HepG2 (cell line): ENCODE results near the gene PJA2. TPM values are rescaled to one million over a fixed set of nuclear protein-coding genes. Genes with fewer than 3 reads are reported as not detected.

Source experiments
- ATAC-seq: fragments of 200-7000 bp; cut with Tn5 transposase; 3 replicates; pipeline ENCODE4 v1.9.1; 2020; ENCODE audit warnings: mild to moderate bottlenecking, moderate library complexity
- BruUV-seq: library from RNA; stranded (reverse); fragments of 400-500 nt; replicated peaks from 2 replicates; lab custom pipeline; 2021; lab: Mats Ljungman, UMichigan
- CTCF ChIA-PET: fragments of 300-600 bp; formaldehyde crosslinking; extraction: SDS; loops from one replicate; lab custom pipeline; 2021; ENCODE audit warnings: low total read pairs, inconsistent platforms, low intra/inter-chr PET ratio; lab: Yijun Ruan, JAX
- POLR2A ChIA-PET: fragments of 350-600 bp; sonication (Branson Sonifier 250); formaldehyde crosslinking; loops from one replicate; lab custom pipeline; 2020; ENCODE audit warnings: antibody characterized with exemption, inconsistent platforms; lab: Yijun Ruan, JAX
- DNase-seq: peaks from one replicate; pipeline ENCODE4 v3.0.0-alpha.2; 2015; ENCODE audit warnings: low spot score
- FAIRE-seq: peaks from 3 replicates; lab custom pipeline; 2011; peaks lifted over from hg19 to GRCh38; lab: Jason Lieb, UNC
- H2AFZ ChIP-seq: one replicate; pipeline ENCODE4 v1.6.1; 2011; ENCODE audit warnings: low read length, inconsistent platforms
- H3K27ac ChIP-seq: fragments of 300-600 bp; 3 replicates; pipeline ENCODE4 v1.8.0; 2011; ENCODE audit warnings: mixed run types, mild to moderate bottlenecking, mixed read lengths, low read length, inconsistent platforms; ENCODE audit not compliant: insufficient read depth; ENCODE audit errors: extremely low read length
- H3K27me3 ChIP-seq, 2 experiments: fragments of 200-600 bp in 1 of 2; 2 replicates in 1 of 2; 3 replicates in 1 of 2; pipeline versions ENCODE4 v1.6.0 to v1.8.0; 2011; ENCODE audit warnings: low read length in 2 of 2, mild to moderate bottlenecking in 2 of 2, moderate library complexity in 2 of 2, inconsistent platforms in 1 of 2; ENCODE audit not compliant: insufficient read depth in 2 of 2, control insufficient read depth in 1 of 2
- H3K36me3 ChIP-seq, 2 experiments: fragments of 200-600 bp in 1 of 2; replicated peaks in 1 of 2; 2 replicates in 1 of 2; 3 replicates in 1 of 2; pipeline versions ENCODE4 v1.5.1 to v1.8.0; 2011; ENCODE audit warnings: low read length in 2 of 2, inconsistent platforms in 1 of 2; ENCODE audit not compliant: insufficient read depth in 2 of 2, control insufficient read depth in 1 of 2
- H3K4me1 ChIP-seq: 2 replicates; pipeline ENCODE4 v1.5.1; 2012; ENCODE audit warnings: low read length, inconsistent platforms; ENCODE audit not compliant: insufficient read depth
- H3K4me2 ChIP-seq: 2 replicates; pipeline ENCODE4 v1.6.0; 2011; ENCODE audit warnings: low read depth, low read length, inconsistent platforms
- H3K4me3 ChIP-seq, 3 experiments: fragments of 200-600 bp in 1 of 3; sonication (generic), shearing (Covaris generic) in 1 of 3; replicated peaks in 1 of 3; 2 replicates each; pipeline ENCODE4 v1.5.1; 2011 to 2016; ENCODE audit warnings: low read length in 3 of 3, inconsistent platforms in 2 of 3, low read depth in 2 of 3, mild to moderate bottlenecking in 2 of 3, control low read depth in 1 of 3, mixed read lengths in 1 of 3; ENCODE audit not compliant: insufficient read depth in 1 of 3
- H3K79me2 ChIP-seq: one replicate; pipeline ENCODE4 v1.6.1; 2011; ENCODE audit warnings: low read length, inconsistent platforms; ENCODE audit not compliant: insufficient read depth
- H3K9ac ChIP-seq: 2 replicates; pipeline ENCODE4 v1.6.0; 2011; ENCODE audit warnings: mild to moderate bottlenecking, low read depth, low read length, inconsistent platforms; ENCODE audit not compliant: insufficient read depth
- H3K9me3 ChIP-seq: 2 replicates; pipeline ENCODE4 v1.5.1; 2012; ENCODE audit warnings: mild to moderate bottlenecking, low read length
- H4K20me1 ChIP-seq: 2 replicates; pipeline ENCODE4 v1.6.0; 2011; ENCODE audit warnings: inconsistent platforms, mild to moderate bottlenecking, low read length, moderate library complexity; ENCODE audit not compliant: insufficient read depth
- HBP1 ChIP-seq: IDR thresholded peaks from 2 replicates; pipeline ENCODE4 v1.6.1; 2016; ENCODE audit warnings: low read depth, control low read depth
- NAIF1 ChIP-seq: sonication (generic); formaldehyde crosslinking; IDR thresholded peaks from 2 replicates; pipeline ENCODE4 v1.5.0; 2020; ENCODE audit warnings: mild to moderate bottlenecking, missing genetic modification reagents, borderline replicate concordance
- PRDM4 ChIP-seq: sonication (generic); formaldehyde crosslinking; IDR thresholded peaks from 2 replicates; pipeline ENCODE4 v1.9.0; 2021; ENCODE audit warnings: missing genetic modification reagents, borderline replicate concordance
- TBX3 ChIP-seq: fragments of 450-650 bp; IDR thresholded peaks from 2 replicates; pipeline ENCODE4 v1.6.1; 2017; ENCODE audit warnings: antibody characterized with exemption, mild to moderate bottlenecking, inconsistent platforms, borderline replicate concordance
- TFAP4 ChIP-seq: sonication (generic); IDR thresholded peaks from 2 replicates; pipeline ENCODE4 v1.6.1; 2016; ENCODE audit warnings: low read depth, borderline replicate concordance
- THRA ChIP-seq: sonication (generic); formaldehyde crosslinking; IDR thresholded peaks from 2 replicates; pipeline ENCODE4 v1.4.0; 2020; ENCODE audit warnings: missing genetic modification reagents, borderline replicate concordance
- U2AF2 ChIP-seq: fragments of 200-400 bp; formaldehyde crosslinking; IDR thresholded peaks from 2 replicates; pipeline ENCODE4 v1.6.1; 2017; ENCODE audit warnings: low read depth, mild to moderate bottlenecking, low read length
- USF2 ChIP-seq, 2 experiments: sonication (generic) in 1 of 2; formaldehyde crosslinking in 1 of 2; IDR thresholded peaks; 2 replicates each; pipeline versions ENCODE4 v1.5.1 to v1.6.1; 2011 to 2020; ENCODE audit warnings: borderline replicate concordance in 1 of 2, low read depth in 1 of 2, low read length in 1 of 2, mild to moderate bottlenecking in 1 of 2, missing genetic modification reagents in 1 of 2, moderate library complexity in 1 of 2
- ZHX1 ChIP-seq: sonication (generic); formaldehyde crosslinking; IDR thresholded peaks from 2 replicates; pipeline ENCODE4 v1.8.1; 2022; ENCODE audit warnings: low read depth, mild to moderate bottlenecking, missing genetic modification reagents
- ZNF335 ChIP-seq: sonication (generic); formaldehyde crosslinking; IDR thresholded peaks from 2 replicates; pipeline ENCODE4 v1.4.0; 2020; ENCODE audit warnings: missing genetic modification reagents
- ZNF564 ChIP-seq: sonication (generic); formaldehyde crosslinking; IDR thresholded peaks from 2 replicates; pipeline ENCODE4 v1.8.1; 2023; ENCODE audit warnings: mild to moderate bottlenecking, missing genetic modification reagents
- WGBS: methylation state at CpG from one replicate; pipeline ENCODE4 v1.1.6; 2017; ENCODE audit warnings: low lambda C conversion rate; 5-methylcytosine and 5-hydroxymethylcytosine counted together
- in situ Hi-C: cut with HindIII; loops from 2 replicates; pipeline ENCODE4 v1.10.0; 2017; ENCODE audit warnings: low pct_unique_long_range_greater_than_20kb; ENCODE audit not compliant: extremely low pct_ligation_motif_present
- intact Hi-C: fragments of 100-400 bp; cut with micrococcal nuclease; formaldehyde crosslinking; loops from one replicate; pipeline ENCODE4 v1.10.0; 2022; ENCODE audit not compliant: unreplicated experiment
- polyA plus RNA-seq, 8 experiments: library from polyadenylated mRNA; depleted of rRNA in 3 of 8; stranded (reverse) in 7 of 8; unstranded in 1 of 8; fragments of >200 nt; fragmentation: Illumina TruSeq in 4 of 8; extraction: Trizol in 4 of 8; gene quantifications; 2 replicates each; pipeline versions ENCODE4 v1.2.1 to v1.2.3, GENCODE V29; 2011 to 2016; ENCODE audit warnings: low read depth in 4 of 8, missing spikeins in 1 of 8, mixed read lengths in 1 of 8; ENCODE audit not compliant: insufficient read depth in 1 of 8
- total RNA-seq, 5 experiments: library from RNA; depleted of rRNA; stranded (reverse); fragments of >200 nt; fragmentation: Illumina TruSeq; extraction: Trizol; gene quantifications; 2 replicates each; pipeline ENCODE4 v1.2.3, GENCODE V29; 2016; ENCODE audit warnings: low read depth in 1 of 5

PJA2 gene
- total and polyA plus RNA-seq, 2 of the 13 experiments (the other 11 are each of a cell fraction or from before 2014, with no cell fraction given), result 39.4 to 41.4 TPM

- POLR2A ChIA-PET, result no interaction called here
- Histone ChIP-seq H3K4me2 (peak overlapping the region; percentile 69), H3K27me3 (no peaks in the 10 kb centered on the region; a peak in 1 of 5 replicates), H3K9me3 (peaks cover 3% of the 10 kb centered on the region; the same call in 1 of the 2 replicates), H3K4me1 (peaks cover 50% of the 10 kb centered on the region), H3K4me3 (peak overlapping the region in 2 of 3 experiments; percentile 10 to 98; a peak in 3 of 6 replicates), H3K79me2 (peaks cover 78% of the 10 kb centered on the region), H2AFZ (no peak overlapping the region), H4K20me1 (peaks cover 55% of the 10 kb centered on the region), H3K27ac (no peak overlapping the region), H3K36me3 (no peaks in the 10 kb centered on the region), H3K9ac (no peak overlapping the region)
- FAIRE-seq, result no peak
- in situ Hi-C loops, result no loop called here
- BruUV-seq, result no TSS peak
- 80% methylated on average over 1 of the region's 1 CpG for WGBS
- no peak for DNase-seq
- no peak for ATAC-seq
- CTCF ChIA-PET, result no interaction called here
- intact Hi-C loops, result loop anchor here (5.0 kb wide), 1 partner anchor 34 kb away; no protein-coding TSS in a partner anchor
- TF ChIP-seq PRDM4 (CRISPR knock-in tag), result no peak
- no peak for TF ChIP-seq ZHX1 (CRISPR knock-in tag)
- TF ChIP-seq NAIF1 (CRISPR knock-in tag), result no peak
- TF ChIP-seq ZNF564 (CRISPR knock-in tag), result no peak
- no peak for TF ChIP-seq ZNF335 (CRISPR knock-in tag)
- no peak for TF ChIP-seq HBP1 (CRISPR knock-in tag)
- TF ChIP-seq USF2 (IDR thresholded peaks at IDR 0.05; ENCODE audit: low read depth, low read length), result no peak
- no peak for TF ChIP-seq USF2 (CRISPR knock-in tag; IDR thresholded peaks at IDR 0.05; ENCODE audit: borderline replicate concordance)
- no peak for TF ChIP-seq TBX3
- TF ChIP-seq U2AF2, result no peak
- no peak for TF ChIP-seq TFAP4
- TF ChIP-seq THRA, result no peak
Measured at GRCh38 chr5:109406719-109407118, 3.1 kb downstream of the PJA2 start.
